OCI-LY7 (cell line): ENCODE data around the gene DLX2. TPM values are rescaled to one million over a fixed set of nuclear protein-coding genes. Genes with fewer than 3 reads are reported as not detected.
A peak's percentile ranks its signal among the peaks of the same experiment; 100 is the strongest.

Source experiments
- BruUV-seq: library from RNA; stranded (reverse); fragments of 400-500 nt; replicated peaks from 2 replicates; lab custom pipeline; 2021; lab: Mats Ljungman, UMichigan
- CTCF ChIA-PET: fragments of 300-600 bp; sonication (Branson Sonifier 250); formaldehyde crosslinking; loops from one replicate; lab custom pipeline; 2022; ENCODE audit warnings: antibody characterized with exemption; ENCODE audit not compliant: unreplicated experiment; lab: Charles Lee
- POLR2A ChIA-PET: fragments of 300-600 bp; sonication (Branson Sonifier 250); formaldehyde crosslinking; loops from one replicate; lab custom pipeline; 2022; ENCODE audit warnings: antibody characterized with exemption; lab: Charles Lee
- DNase-seq: peaks from one replicate; pipeline ENCODE4 v3.0.0-alpha.2; 2015; ENCODE audit warnings: low spot score
- H2AFZ ChIP-seq: fragments of 200-600 bp; sonication (generic), shearing (Covaris generic); 2 replicates; pipeline ENCODE4 v1.6.1; 2014; ENCODE audit warnings: mild to moderate bottlenecking, antibody characterized with exemption, low read length, moderate library complexity
- H3K27ac ChIP-seq: fragments of 200-600 bp; sonication (generic); 2 replicates; pipeline ENCODE4 v1.5.1; 2014; ENCODE audit warnings: mixed run types, low read depth, mild to moderate bottlenecking, moderate library complexity, low read length, inconsistent platforms; ENCODE audit not compliant: poor library complexity, severe bottlenecking
- H3K36me3 ChIP-seq: fragments of 200-600 bp; sonication (generic); 2 replicates; pipeline ENCODE4 v1.6.1; 2014; ENCODE audit warnings: mild to moderate bottlenecking, antibody characterized with exemption, low read length, moderate library complexity, mixed read lengths; ENCODE audit not compliant: insufficient read depth
- H3K4me1 ChIP-seq: fragments of 200-600 bp; sonication (generic); 2 replicates; pipeline ENCODE4 v1.5.1; 2014; ENCODE audit warnings: mild to moderate bottlenecking, low read length; ENCODE audit not compliant: insufficient read depth, poor library complexity, severe bottlenecking
- H3K4me2 ChIP-seq: fragments of 200-600 bp; sonication (generic); 2 replicates; pipeline ENCODE4 v1.6.1; 2014; ENCODE audit warnings: mild to moderate bottlenecking, low read length
- H3K4me3 ChIP-seq: fragments of 200-600 bp; sonication (generic); 2 replicates; pipeline ENCODE4 v1.5.1; 2014; ENCODE audit warnings: mild to moderate bottlenecking, low read depth, low read length; ENCODE audit not compliant: poor library complexity, severe bottlenecking
- H3K79me2 ChIP-seq: fragments of 200-600 bp; sonication (generic); 2 replicates; pipeline ENCODE4 v1.6.1; 2016; ENCODE audit warnings: low read depth, mild to moderate bottlenecking, low read length, moderate library complexity, mixed read lengths; ENCODE audit not compliant: insufficient read depth
- H3K9me2 ChIP-seq: fragments of 200-600 bp; sonication (generic); 2 replicates; pipeline ENCODE4 v1.6.1; 2016; ENCODE audit warnings: mild to moderate bottlenecking, low read length, mixed read lengths; ENCODE audit not compliant: insufficient read depth
- H3K9me3 ChIP-seq: fragments of 200-600 bp; sonication (generic); 2 replicates; pipeline ENCODE4 v1.6.1; 2014; ENCODE audit warnings: mild to moderate bottlenecking, mixed run types, low read length, mixed read lengths
- H4K20me1 ChIP-seq: fragments of 200-600 bp; sonication (generic); 2 replicates; pipeline ENCODE4 v1.6.1; 2014; ENCODE audit warnings: mild to moderate bottlenecking, antibody characterized with exemption, low read length, moderate library complexity, mixed read lengths; ENCODE audit not compliant: insufficient read depth
- EZH2phosphoT487 ChIP-seq: fragments of 200-600 bp; sonication (generic); IDR thresholded peaks from 2 replicates; pipeline ENCODE4 v1.6.1; 2018; ENCODE audit warnings: low read depth, borderline replicate concordance, mild to moderate bottlenecking, mixed run types, antibody characterized with exemption, low read length, moderate library complexity, mixed read lengths
- intact Hi-C: fragments of 100-400 bp; cut with micrococcal nuclease; formaldehyde crosslinking; loops from one replicate; pipeline ENCODE4 v1.10.0; 2022; ENCODE audit not compliant: unreplicated experiment
- total RNA-seq, 2 experiments: library from RNA; depleted of rRNA in 1 of 2; stranded (reverse); fragments of >200 nt in 1 of 2; shearing (Covaris generic) in 1 of 2; gene quantifications; 2 replicates each; pipeline ENCODE4 v1.2.3, GENCODE V29; 2014 to 2022
- TF ChIP-seq, protein P1 (sequence below): fragments of 200-600 bp; sonication (generic); conservative IDR thresholded peaks from 2 replicates; pipeline ENCODE4 v1.5.1; 2014; ENCODE audit warnings: mild to moderate bottlenecking, antibody characterized with exemption, low read length, moderate library complexity, mixed read lengths

The DLX2 gene
- total RNA-seq, 2 experiments from 2014 or later: 0.22 TPM; not detected in 1

DNA sequence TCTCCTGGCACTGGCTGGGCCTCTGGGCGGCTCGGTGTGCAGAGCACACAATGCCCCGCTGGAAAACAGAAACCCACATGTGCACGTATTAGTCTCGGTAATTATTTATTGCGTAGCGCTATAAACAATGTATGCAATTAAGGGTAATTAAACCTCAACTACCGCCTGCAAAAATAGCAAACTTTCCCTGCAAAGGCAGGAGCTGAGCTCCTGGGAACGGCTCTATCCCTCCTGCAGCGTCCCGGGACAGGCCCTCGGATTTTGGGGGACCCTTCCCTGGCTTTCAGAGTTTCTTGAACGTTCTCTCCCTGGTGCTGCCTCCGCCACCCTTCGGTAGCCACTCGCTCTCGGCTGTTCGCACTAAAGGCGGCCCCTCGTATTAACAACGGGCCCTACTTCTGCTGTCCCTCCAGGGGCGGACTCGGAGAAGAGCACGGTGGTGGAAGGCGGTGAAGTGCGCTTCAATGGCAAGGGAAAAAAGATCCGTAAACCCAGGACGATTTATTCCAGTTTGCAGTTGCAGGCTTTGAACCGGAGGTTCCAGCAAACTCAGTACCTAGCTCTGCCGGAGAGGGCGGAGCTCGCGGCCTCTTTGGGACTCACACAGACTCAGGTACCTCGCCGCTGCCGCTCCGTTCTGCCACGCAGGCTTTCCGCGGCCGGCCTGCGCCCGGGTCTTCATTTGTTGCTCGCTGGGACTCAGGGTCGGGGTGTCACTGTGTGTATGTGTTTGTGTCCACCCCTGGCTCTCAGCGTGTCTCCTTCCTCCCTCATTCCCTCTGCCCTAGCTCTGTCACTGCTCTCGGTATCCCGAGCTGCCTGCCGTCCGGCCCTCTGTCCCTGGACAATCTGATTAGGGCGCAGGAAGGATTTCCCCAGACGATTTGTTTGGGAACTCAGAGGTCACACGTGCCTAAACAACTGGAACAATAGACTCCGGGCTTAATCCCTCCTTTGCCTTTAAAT lies 16.2 kb downstream of the DLX2 start:
- no peak overlapping the region for H2AFZ ChIP-seq
- no TSS peak for BruUV-seq
- TF ChIP-seq EZH2phosphoT487: no peak
- TF ChIP-seq, protein P1, sequence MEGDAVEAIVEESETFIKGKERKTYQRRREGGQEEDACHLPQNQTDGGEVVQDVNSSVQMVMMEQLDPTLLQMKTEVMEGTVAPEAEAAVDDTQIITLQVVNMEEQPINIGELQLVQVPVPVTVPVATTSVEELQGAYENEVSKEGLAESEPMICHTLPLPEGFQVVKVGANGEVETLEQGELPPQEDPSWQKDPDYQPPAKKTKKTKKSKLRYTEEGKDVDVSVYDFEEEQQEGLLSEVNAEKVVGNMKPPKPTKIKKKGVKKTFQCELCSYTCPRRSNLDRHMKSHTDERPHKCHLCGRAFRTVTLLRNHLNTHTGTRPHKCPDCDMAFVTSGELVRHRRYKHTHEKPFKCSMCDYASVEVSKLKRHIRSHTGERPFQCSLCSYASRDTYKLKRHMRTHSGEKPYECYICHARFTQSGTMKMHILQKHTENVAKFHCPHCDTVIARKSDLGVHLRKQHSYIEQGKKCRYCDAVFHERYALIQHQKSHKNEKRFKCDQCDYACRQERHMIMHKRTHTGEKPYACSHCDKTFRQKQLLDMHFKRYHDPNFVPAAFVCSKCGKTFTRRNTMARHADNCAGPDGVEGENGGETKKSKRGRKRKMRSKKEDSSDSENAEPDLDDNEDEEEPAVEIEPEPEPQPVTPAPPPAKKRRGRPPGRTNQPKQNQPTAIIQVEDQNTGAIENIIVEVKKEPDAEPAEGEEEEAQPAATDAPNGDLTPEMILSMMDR: no peak
- H4K20me1 ChIP-seq: no peaks in the 10 kb centered on the region
- ChIA-PET CTCF (no interaction called here), POLR2A (no interaction called here)
- H3K9me3 ChIP-seq: no peaks in the 10 kb centered on the region
- H3K4me3 ChIP-seq: peak overlapping the region; percentile 64
- H3K9me2 ChIP-seq: no peaks in the 10 kb centered on the region
- intact Hi-C loops: no loop called here
- H3K36me3 ChIP-seq: no peaks in the 10 kb centered on the region
- no peak overlapping the region for H3K27ac ChIP-seq
- H3K4me1 ChIP-seq: peaks cover 6% of the 10 kb centered on the region
- peak; percentile 24 for DNase-seq
- peak overlapping the region; percentile 62 for H3K4me2 ChIP-seq
- H3K79me2 ChIP-seq: no peaks in the 10 kb centered on the region

DNA sequence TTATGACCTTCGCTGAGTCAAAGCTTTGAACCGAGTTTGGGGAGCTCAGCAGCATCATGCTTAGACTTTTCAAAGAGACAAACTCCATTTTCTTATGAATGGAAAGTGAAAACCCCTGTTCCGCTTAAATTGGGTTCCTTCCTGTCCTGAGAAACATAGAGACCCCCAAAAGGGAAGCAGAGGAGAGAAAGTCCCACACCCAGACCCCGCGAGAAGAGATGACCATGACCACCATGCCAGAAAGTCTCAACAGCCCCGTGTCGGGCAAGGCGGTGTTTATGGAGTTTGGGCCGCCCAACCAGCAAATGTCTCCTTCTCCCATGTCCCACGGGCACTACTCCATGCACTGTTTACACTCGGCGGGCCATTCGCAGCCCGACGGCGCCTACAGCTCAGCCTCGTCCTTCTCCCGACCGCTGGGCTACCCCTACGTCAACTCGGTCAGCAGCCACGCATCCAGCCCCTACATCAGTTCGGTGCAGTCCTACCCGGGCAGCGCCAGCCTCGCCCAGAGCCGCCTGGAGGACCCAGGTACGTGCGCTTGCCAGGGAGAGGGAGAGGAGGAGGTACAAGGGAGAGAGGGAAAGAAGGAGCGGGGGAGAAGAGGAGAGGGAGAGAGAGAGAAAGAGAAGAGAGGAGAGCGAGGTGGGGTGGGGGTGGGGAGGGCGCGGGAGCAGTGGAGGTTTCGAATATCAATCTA lies 17.1 kb downstream of the DLX2 start, which contains the start of gene DLX1:
Gene DLX1 (plus strand): TSS at position 48 of the 700 bp plus-strand sequence. CDS start 171 bp downstream, at position 219.
- Histone ChIP-seq H3K27ac (no peak within 1 kb of the TSS), H2AFZ (peak within 1 kb of the TSS; percentile 16; the same call in 1 of the 2 replicates), H3K4me1 (peaks cover 6% of the 10 kb centered on the region), H3K4me3 (peak within 1 kb of the TSS; percentile 64), H3K9me3 (no peaks in the 10 kb centered on the region), H3K79me2 (no peaks in the 10 kb centered on the region), H3K9me2 (no peaks in the 10 kb centered on the region), H3K4me2 (peak within 1 kb of the TSS; percentile 62), H4K20me1 (no peaks in the 10 kb centered on the region), H3K36me3 (no peaks in the 10 kb centered on the region)
- no TSS peak for BruUV-seq
- DNase-seq: no peak
- ChIA-PET CTCF (interaction anchor here (0.5 kb wide), 1 partner anchor 14 kb away, joined by 4 read pairs; no protein-coding TSS in a partner anchor), POLR2A (interaction anchor here (1.0 kb wide), 1 partner anchor 18 kb away, joined by 3 read pairs; the partner anchor contains the start of gene DLX2)
- TF ChIP-seq, protein P1: no peak
- TF ChIP-seq EZH2phosphoT487: no peak
- intact Hi-C loops: no loop called here
